PC-9 (cell line): ENCODE results near the gene UGDH.
"Not testable (repeated sequence)": the region's sequence is repeated elsewhere in the genome, so short reads cannot be mapped to it uniquely, and the experiment has no call there.

Experiments
- CTCF ChIP-seq: fragments of 200-600 bp; sonication (generic); conservative IDR thresholded peaks from 2 replicates; pipeline ENCODE4 v1.6.1; 2017; ENCODE audit warnings: mixed run types, antibody characterized with exemption, mild to moderate bottlenecking, moderate library complexity
- EZH2 ChIP-seq: fragments of 200-600 bp; sonication (generic); IDR thresholded peaks from 2 replicates; pipeline ENCODE4 v1.8.0; 2017; ENCODE audit warnings: antibody characterized with exemption, low read depth

DNA sequence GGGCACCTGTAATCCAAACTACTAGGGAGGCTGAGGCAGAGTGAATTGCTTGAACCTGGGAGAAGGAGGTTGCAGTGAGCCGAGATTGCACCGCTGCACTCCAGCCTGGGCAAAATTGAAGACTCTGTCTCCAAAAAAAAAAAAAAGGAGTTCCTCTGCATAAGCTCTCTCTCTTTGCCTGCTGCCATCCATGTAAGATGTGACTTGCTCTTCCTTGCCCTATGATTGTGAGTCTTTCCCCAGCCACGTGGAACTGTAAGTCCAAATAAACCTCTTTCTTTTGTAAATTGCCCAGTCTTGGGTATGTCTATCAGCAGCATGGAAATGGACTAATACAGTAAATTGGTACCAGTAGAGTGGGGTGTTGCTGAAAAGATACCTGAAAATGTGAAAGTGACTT is 5.0 kb upstream of the UGDH start:
- not testable (repeated sequence) for TF ChIP-seq EZH2, CTCF
